ENCODE measurements around the gene CAPN7.

Gene CAPN7

DNA sequence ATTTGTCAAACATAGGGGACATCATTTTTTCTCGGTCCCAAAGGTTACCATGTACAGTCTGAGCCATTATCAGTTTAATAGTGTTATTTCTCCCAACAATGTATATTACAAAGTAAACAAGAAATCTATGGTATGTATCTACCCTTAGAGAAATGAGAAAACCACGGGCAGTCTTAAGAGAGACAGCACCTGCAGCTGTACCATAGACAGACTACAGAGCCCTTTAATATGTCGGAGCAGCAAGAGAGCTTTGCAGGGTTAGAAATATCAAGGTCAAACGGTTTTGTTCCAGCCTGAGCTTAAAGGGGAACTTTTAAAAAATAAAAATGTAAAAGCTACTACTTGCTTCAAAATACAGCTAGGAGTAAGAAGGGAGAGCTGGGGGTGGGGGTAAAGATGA lies 73.2 kb downstream of the CAPN7 start:
- DNase-seq = no peak

DNA sequence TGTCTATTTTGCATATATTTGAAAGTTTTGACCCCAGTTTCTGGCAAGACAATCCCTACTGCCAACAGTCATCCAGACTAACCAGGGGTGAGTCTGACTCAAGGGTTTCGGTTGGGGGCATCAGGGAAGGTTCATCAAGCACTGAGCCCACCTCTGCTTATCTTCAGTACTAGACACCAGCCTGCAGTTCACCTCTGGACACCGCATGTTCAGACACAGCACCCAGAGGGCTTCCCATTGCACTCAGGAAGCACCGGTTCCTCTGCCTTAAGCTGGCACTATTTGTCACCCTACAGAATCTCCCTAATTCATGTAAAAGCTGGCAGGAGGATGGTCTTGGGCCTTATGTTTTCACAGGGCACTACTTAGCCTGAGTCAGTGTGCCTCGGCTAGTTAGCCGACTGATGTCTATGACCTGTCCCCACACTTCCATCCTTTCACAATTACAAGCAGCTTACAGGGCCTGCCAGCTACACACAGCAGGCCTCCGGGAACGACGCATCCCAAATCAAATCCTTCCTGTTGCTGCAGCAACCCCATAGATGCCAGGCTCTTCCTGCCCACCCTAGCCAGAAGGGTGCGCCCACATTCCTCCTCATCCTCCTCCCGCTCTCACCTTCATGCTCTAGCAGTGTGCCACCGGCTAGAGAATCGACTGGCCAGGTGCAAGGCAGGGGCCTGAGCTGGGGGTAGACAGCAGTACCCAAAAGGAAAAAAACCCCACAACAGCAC lies 73.8 kb downstream of the CAPN7 start:
- DNase-seq = no peak

DNA sequence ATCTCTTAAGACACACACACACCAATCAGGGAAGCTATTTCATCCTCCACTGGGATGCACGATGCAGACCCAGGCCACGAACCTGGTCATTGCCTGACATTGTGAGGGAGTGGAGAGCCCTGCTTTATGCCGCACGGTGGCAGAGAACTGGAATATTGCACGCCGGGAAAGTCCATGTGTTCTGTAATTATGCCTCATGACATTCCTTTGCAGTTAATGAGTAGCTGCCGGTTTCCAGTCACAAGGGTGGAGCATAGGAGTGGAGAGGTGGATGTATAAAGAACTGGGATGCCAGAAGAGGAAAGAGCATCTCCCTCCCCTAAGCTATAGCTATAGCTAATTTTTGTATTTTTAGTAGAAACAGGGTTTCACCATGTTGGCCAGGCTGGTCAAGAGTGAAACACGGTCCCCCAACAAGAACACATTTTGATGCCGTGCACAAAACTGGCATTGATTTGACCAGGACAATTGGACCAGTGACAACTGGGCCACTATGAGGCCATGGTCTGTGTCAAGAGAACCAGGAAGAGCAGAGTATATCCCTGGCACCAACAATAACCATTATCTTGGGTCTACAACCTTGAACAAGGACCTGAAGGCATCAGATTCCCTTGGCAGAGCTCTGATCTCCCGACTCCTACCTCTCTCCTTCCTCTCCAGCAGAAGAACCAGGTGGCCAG lies 74.9 kb downstream of the CAPN7 start:
- DNase-seq = no peak

DNA sequence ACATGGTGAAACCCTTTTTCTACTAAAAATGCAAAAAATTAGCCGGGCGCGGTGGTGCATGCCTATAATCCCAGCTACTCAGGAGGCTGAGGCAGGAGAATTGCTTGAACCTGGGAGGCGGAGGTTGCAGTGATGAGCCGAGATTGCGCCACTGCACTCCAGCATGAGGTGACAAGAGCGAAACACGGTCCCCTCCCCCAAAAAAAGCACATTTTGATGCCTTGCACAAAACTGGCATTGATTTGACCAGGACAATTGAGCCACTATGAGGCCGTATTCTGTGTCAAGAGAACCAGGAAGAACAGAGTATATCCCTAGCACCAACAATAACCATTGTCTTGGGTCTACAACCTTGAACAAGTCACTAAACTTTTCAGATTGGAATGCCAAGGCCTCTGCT lies 75.8 kb downstream of the CAPN7 start:
- no peak for DNase-seq

DNA sequence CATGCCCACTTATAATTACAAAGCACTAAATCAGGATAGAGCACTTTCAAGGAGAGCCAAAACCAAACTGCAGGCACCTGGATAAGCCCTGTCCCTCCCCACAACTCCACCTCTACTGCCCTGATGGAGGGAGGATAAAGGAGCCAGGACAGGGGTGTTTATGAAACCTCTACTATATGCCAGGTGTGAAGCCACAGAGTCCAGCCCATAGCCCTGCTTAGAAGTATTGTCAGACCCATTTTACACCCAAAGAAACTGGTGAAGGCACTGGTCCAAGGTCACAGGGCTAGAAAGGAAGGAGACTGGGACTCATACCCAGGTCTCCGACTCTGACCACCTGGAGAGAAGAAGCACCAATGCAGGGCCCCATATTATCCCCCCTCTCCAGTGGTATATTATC lies 77.7 kb downstream of the CAPN7 start:
- DNase-seq = no peak

DNA sequence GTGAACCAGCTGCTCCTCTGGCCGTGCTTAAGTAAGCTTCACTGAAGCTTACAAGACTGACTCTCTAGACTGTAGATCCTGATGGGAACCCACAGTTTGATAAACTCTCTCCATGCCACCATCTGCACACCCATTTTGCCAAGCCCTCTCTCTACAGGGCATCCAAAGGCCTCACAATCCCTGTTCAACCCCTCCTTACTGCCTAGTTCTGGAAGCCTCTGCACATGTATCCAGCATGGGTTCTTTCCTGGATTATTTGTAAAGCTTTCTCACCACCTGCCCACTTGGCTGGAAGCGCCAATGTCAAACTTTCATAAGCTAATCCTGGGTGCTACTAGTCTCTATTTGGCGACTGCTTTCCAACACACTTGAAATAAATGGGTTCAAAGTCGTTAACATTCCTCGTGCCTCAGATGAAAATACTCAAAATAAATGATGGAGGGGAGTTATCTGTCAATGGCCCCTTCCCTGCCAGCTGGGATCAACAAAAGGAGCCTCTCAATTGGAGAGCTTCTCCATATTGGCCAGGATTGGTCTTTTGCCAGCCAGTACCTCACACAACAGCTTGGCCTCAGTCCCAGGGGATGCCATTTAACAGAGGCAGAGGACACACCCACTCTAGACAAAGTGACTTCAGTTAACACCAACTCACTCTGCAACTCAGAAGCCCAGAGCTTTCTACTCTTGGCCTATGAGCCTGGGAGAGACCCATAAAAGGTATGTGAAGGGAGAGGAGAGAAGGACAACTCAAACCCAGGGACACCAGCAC lies 78.3 kb downstream of the CAPN7 start:
- DNase-seq = no peak

DNA sequence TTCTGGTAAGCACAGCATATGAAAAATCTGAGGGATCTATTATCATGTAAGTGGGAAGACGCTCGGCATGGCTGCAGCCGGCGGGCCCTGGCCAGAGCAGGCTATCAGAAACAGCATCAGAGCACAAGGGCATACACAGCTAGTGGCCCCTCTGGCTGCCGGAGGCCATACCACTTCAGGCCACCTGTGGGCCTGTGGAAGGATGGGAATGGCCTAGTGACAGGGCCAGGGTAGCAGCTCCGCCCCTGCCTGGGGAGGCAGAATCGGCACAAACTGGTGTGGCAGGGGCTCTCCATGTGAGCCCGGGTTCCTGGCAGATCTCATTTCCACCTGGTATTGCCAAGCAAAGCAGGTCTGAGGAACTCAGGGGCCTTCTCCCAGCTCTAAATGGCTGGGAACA lies 80.0 kb downstream of the CAPN7 start:
- no peak for DNase-seq

DNA sequence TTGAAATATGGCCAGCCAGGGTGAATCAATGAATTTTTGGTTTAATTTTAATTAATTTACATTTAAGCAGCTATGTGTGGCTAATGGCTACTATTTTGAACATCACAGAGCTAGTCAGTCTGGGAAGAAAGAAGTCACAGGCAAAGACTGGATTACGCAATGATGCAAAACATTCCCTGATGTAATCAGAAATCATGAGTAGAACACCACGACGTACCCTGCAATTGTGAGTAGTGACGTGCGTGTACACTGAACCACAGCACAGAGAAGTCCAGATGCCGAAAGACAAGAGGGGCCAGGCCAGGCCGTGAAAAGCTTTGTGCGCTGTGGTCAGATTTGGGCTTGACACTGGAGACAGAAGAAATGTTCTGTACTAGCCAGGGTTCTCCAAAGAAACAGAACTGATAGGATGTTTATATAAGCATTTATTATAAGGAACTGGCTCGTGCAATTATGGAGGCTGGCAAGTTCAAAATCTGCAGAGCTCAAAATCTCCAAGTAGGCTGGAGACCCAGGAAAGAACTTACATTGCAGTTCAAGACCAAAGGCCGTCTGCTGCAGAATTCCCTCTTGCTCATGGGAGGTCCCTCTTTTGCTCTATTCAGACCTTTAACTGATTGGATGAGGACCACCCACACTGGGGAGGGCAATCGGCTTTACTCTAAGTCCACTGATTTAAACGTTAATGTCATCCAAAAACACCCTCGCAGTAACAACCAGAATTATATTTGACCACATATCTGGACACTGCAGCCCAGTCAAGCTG lies 81.7 kb downstream of the CAPN7 start:
- no peak for DNase-seq

DNA sequence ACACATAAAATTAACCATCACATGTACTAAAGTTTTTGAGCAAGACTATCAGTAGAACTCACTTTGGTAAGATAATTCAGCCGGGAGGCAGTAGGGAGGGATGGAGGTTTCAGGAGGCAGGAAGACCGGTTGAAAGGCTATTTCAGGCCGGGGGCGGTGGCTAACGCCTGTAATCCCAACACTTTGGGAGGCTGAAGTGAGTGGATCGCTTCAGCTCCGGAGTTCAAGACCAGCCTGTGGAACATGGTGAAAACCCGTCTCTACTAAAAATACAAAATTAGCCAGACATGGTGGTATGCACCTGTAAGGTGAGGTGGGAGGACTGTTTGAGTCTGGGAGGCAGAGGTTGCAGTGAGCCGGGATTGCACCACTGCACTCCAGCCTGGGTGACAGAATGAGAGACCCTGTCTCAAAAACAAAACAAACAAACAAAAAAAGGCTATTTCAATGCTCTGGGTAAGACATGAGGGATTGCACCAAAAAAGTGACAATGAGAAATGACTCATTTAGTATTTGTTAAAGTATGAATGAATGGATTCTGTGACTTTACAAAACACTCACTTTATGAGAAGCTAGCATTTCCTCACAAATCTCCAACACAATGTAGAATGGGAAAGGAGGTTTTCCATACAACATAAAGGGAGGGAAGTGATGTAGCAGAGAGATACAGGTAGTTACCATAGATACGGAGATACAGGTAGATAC lies 82.4 kb downstream of the CAPN7 start:
- DNase-seq = no peak

DNA sequence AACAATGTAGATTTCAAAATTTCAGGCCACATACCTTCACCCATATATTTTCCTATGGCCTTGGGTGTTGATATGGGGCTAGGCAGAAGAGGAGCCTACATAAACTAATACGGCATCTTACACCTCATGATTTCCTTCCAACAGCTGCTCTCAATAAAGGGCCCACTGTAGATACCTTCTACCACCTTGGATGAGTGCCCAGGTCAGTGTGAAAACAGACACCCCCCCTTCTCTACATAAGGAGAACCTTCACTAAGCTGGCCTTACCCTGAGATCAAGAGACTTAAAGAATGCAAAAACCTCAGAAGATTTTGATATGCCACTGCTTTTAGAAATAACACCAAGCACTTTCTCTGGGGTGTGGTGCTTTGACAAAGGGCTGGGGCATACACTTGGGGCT lies 83.6 kb downstream of the CAPN7 start:
- DNase-seq = no peak

DNA sequence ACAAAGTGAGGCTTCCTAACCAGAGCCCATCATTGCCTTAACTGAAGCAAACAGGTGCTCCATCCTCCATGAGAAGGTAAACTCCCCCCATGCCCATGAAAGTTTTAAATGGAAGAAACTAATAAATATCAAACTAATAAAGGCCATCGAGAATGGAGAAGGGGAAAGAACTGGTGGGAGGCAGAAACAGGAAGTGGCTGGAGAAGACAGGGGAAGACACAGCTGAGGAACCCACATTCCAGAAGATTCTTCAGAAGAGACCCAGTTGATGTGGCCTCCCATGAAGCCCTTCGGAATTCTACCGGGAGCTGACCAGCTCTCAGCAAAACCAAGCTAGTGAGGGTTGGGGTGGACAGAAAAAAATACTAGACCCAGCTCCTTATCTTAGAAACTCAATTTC lies 84.7 kb downstream of the CAPN7 start:
- no peak for DNase-seq

DNA sequence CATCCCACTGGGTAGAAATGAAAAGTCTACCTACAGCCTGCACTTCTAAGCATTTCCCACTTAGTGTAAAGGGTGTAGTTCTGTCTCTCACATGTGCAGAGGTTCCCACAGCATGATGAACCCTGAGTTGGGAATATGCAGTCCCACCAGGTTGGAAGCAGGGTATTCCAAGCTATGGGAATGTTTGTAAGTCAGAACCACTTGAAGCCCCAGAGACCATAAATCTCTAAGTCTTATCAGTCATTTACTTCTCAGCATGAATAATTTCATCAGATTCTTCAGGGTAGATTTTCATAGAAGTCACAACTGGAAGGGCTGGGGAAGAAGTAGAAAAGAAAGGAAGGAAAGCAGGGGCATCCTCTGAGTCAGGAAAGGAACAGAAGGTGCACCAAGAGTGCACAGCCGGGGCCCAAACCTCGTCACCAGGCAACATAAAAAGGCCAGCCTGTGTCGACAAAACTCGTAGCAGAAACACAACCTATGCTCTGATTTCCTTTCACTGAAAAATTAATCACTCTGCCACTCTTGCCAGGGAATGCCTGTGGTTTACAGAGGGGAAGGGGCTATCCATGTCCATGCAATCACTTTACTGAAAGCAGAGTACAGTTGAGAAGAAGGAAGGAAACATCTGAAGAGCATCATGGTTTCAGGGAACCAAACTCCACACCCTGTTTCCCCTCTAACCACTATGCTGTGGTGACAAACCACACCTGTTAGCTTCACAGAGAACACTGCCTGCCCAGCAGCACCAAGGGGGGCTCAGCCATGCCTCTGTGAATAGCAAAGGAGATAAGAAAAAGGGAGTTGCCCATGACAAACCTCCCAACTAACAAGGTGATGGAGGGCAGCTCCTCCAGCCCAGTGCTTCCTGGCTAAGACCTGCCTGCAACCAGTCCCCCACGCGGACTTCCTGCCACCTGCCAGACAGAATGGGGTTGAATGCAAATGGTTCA lies 85.8 kb downstream of the CAPN7 start:
- peak; percentile 83 for DNase-seq

DNA sequence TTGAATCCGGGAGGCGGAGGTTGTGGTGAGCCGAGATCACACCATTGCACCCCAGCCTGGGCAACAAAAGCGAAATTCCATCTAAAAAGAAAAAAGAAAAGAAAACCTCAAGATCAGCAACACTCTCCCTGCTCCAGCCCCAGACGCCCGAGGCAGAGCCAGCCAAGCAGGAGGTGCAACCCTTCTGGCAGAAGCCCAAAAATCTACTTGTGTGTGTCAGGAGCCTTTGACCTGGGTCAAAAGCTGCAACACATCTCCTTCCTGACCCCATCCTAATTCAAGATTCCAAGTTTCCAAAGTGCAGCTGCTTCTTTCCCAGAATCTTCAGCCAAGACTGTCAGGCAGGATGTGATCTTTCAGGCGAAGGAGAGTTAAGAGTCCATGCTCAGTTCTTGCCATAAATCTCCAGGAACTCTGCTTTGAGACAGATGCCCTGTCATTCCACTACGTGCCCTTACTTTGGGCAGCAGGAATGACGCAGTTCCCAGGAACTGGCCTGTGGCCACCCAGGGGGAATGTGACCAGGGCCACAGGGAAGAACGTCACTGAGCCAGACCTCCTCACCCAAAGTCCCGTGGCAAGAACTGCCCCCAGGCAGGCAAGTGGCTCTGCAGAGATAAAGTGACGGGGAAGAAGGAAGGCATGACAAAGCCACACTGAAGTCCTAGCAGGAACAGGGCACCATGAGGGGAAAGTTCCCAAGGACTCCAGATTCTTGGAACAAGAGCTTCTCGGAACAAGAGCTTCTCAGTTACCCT lies 86.9 kb downstream of the CAPN7 start:
- no peak for DNase-seq

DNA sequence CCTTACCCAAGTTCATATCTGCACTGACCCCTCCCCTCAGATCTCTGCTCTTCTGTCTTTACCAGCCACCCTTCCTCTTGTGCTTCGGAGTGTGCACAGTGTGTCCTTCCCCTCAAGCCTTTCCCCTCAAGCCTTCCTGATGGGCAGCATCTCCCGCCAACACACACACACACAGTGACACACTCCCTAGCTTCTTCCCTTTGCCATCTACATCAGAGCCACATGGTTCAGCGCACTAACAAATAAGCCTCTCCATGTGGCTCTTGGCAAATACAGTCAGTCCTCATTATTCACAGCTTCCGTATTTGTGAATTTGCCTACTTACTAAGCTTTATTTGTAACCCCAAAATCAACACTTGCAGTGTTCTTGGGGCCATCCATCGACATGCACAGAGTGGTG lies 88.9 kb downstream of the CAPN7 start:
- DNase-seq = no peak

DNA sequence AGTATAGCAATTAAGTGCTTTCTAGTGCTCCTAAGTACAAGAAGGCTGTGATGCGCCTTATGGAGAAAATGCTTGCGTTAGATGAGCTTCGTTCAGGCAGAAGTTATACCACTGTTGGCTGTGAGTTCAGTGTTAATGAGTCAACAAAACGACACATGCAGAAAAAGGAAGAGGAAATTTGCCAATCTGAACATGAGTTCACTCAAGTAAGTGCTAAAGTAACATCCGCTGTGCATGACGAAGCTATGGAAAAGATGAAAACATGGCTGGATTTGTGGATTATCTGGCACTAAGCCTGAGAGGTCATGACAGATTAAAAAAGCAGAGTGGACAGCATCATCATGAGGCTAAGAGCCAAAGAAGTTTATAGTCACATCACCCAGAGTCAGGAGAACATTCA lies 89.5 kb downstream of the CAPN7 start:
- DNase-seq = no peak

DNA sequence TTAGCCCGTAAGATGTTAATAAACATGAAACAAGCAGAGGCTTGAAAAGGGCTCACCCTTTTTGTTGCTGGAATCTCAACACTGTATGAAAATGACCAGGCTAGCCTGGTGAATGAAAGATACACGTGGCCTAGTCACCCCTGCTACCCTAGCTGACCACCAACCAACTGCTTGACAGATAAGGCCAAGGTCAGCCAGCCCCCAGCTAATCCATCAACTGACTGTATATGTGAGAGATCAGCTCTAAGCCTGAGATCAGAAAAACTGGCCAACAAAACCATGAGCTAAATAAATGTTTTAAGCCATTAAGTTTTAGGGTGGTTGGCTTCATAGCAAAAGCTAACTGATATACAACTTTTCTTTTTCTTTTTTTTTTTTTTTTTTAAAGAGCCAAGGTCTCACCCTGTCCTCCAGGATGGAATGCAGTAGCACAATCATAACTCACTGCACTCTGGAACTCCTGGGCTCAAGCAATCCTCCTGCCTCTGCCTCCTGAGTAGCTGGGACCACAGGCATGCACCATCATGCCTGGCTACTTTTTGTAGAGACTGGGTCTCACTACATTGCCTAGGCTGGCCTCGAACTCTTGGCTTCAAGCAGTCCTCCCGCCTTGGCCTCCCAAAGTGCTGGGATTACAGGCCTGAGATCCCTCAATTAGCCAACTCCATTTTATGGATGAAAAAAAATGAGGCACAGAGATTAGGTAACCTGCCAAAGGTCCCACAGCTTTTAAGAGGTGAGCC lies 91.7 kb downstream of the CAPN7 start:
- no peak for DNase-seq

DNA sequence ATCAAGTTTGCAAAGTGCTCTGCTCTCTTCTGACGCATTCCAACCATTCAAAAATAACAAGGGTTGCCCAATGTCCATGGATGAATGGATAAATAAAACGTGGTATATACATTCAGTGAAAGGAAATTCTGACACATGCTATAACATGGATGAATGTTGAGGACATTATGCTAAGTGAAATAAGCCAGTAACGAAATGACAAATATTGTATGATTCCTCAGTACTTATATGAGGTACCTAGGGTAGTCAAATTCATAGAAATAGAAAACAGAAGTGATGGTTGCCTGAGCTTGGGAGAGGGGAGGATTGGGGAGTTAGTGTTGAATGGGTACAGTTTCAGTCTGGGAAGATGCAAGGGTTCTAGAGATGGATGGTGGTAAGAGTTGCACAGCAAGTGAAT lies 92.5 kb downstream of the CAPN7 start:
- no peak for DNase-seq

DNA sequence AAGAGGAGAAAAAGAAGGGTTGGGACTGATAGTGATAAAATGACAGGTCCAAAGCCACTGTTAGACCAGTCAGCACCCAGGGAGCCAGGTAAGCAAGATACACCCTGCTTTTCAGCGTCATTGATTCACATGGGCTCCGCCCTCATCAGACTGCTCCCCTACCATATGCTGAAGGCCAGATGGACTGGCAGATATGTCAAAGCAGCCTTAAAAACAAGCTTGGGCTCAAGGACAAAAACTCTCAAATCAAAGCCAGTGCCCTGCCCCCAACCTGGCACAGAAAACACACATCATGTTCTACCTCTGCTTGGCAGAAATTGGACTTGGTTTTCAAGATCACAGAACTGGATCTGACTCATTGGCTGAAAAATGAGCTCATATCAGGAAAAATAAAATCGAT lies 93.0 kb downstream of the CAPN7 start:
- DNase-seq = no peak

DNA sequence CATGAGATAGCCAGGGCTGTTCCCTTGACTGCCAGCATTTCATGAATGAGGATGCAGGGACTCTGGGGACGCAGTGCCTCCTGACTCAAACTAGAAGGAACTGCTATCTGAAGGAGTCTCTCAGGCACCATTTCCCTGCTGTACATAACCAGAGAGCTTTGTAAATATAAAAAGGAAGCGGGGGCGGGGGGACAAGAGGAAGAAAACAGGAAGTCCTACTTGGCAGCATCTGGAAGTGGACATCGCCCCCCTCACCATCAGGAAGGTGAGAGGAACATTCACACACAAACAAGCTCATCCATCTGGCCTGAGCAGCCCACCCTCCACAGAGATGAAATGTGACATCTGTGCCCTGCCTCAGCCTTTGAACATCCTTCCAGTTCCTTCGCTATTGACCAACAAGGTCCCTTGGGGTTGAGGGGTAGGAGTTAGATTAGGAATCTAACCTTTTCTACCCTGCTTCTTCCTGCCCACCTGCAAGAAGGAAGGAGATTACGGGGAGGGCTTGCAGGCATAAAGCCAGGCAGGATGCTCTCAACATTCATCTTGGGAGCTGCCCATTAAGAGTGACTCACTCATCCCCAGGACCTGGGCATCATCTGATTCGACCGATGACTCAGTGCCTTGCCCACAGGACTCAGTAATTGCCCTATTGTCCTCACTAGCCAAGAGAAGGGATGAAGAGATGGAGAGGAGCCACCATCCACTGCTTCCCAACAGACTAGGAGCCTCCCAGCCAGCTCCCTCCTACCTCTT lies 94.5 kb downstream of the CAPN7 start:
- DNase-seq = no peak

Measured in CD4-positive, alpha-beta T cell treated with Interleukin-4 for 4 hours (primary cell).